Stimulated activated CD8-positive, alpha-beta memory T cell treated with anti-CD3 and anti-CD28 coated beads, Interleukin-12 subunit alpha, Interleukin-12 subunit beta, amount 100 ng/mL, for 24 hours (primary cell): Measurements from ENCODE around the gene FAM236C.
"Not testable (repeated sequence)": the region's sequence is repeated elsewhere in the genome, so short reads cannot be mapped to it uniquely, and the experiment has no call there.

Experiments used
- DNase-seq: peaks from one replicate; pipeline ENCODE4 v3.0.0-alpha.2; 2020; ENCODE audit errors: extremely low read depth

The FAM236C gene

DNA sequence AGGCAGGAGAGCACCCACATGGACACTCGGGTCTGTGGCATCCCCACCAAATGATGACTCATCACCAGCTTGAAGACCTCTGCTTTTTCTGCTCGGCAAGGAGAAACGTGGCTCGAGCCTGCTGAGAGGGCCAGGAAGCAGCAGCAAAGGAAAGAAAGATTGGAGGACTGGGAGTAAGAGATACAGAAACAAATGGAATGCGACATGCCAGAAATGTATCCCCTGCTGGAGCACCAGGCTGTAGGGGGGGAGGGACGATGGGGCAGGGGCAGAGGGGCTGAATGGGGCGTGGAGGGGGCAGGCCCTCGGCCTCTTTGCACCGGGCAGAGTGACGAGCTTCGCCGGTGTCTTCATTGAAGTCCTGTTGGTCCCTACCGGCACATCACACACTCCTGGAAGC lies at the start of gene FAM236C:
Gene FAM236C (plus strand): TSS at position 301 of the 400 bp plus-strand sequence. CDS start 100 bp downstream, outside the sequence.
- DNase-seq: not testable (repeated sequence)

DNA sequence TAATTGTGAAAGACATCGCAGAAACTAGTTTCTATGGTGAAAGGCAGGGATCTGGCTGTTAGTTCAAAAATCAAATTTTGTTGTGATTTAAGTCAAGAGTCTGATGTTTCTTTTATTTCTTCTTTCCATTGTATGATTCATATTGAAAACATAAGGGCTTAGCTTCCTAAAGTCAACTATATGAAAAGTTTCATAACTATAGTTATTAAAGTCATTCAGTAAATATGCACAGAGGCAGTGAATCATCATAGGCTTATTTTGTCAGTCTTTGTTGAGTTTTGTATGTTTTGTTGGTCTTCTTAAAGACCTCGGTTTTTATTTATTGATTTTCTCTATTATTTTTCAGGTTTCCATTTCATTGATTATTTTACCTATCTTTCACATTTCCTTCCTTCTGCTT lies 29.5 kb upstream of the FAM236C start:
- DNase-seq: not testable (repeated sequence)

DNA sequence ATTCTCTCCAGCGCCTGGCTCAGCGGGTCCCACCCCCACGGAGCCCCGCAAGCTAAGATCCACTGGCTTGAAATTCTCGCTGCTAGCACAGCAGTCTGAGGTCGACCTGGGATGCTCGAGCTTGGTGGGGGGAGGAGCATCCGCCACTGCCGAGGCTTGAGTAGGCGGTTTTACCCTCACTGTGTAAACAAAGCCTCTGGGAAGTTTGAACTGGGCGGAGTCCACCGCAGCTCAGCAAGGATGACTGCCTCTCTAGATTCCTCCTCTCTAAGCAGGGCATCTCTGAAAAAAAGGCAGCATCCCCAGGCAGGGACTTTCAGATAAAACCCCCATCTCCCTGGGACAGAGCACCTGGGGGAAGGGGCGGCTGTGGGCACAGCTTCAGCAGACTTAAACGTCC lies 22.7 kb upstream of the FAM236C start:
- not testable (repeated sequence) for DNase-seq

DNA sequence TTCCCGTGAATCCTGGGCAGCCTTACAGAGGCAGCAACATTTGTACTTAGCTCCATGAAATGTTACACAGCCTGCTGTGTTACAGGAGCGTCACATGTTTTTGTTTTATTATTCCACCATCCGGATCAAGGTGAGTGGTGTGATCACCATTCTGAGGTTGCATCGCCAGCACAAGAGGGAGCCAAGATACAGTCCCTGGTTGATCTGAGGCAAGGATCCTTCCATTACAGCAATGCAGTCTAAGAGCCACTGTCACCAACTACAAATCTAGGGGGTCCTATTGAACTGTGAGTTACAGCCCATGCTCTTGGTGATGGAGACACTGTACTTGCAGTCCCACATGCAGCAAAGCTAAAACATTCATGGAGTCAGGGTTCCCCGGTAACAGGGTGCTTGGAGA lies 3.7 kb downstream of the FAM236C start:
- not testable (repeated sequence) for DNase-seq

DNA sequence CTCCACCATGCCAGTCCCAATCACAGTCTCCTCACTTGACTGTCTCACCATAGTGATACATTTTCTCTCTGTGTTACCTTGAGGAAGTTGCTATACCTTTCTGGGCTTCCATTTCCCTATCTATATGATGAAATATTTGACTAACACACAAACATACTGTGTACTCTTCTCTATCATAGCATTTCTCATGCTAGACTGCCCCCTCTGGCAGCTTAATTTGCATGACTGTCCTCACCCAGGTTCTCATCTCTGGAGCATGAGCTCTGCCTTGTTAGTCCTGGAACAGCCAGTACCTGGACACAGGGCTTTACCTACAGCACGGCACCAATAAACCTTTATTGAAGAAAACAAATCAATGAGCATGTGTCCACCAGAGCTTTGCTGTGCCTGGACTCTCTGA lies 19.9 kb downstream of the FAM236C start:
- DNase-seq: not testable (repeated sequence)

DNA sequence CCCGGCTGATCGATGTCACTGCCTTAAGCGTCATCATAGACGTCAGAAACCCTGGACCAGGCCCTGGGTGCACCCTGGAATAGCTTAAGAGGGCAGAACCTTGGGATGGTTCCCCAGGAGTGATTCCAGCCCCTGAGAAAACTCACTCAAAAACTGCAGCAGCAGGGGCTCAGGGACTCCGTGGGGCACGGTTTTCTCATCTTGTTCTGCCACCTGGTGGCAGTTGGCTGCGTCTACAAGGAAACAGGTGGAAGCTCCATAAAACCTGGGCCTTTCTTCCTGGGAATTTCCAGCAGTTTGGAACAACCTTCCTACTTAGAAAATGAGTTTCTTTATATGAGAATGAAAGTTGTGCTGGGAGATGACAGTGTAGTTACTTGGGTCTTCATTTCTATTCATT lies 24.0 kb downstream of the FAM236C start:
- DNase-seq: not testable (repeated sequence)

DNA sequence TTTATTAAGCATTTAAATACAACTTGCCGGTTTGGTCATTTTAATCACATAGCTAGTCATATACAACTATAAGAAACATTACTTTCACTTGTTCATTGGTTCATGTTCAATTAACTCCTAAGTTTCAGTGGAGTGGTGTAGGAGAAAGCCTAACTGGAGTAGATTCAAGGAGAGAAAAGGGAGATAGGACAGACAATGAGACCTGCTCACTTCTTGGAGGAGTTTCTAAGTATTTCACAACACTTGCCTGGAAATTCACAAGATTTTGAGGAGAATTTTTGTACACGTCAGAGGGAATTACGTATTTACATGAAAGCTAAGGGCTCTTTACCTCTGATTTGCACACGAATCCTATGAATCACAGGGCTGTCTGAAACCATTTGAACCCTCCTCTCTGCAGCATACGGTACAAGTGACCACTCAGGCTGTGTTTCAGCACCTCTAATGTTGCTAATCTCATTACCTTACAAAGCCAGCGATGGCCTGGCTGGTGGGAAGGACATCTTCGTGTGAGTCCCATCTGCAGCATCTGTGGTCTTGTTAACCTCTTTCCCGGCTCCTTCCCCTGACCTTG lies 24.6 kb downstream of the FAM236C start:
- DNase-seq: not testable (repeated sequence)

DNA sequence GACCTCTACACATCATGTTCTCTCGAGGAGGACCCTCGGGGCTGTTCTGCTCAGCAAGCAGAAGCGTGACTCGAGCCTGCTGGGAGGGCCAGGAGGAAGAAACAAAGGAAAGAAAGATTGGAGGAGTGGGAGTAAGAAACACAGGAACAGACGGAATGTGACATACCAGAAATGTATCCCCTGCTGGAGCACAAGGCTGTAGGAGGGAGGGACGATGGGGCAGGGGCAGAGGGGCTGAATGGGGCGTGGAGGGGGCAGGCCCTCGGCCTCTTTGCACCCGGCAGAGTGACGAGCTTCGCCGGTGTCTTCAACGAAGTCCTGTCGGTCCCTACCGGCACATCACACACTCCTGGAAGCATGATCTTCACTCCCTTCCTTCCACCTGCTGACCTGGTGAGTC lies 25.5 kb downstream of the FAM236C start, which contains the start of gene FAM236A:
Gene FAM236A (plus strand): TSS at position 301 of the 400 bp plus-strand sequence. CDS start 57 bp downstream, at position 358.
- DNase-seq: not testable (repeated sequence)

DNA sequence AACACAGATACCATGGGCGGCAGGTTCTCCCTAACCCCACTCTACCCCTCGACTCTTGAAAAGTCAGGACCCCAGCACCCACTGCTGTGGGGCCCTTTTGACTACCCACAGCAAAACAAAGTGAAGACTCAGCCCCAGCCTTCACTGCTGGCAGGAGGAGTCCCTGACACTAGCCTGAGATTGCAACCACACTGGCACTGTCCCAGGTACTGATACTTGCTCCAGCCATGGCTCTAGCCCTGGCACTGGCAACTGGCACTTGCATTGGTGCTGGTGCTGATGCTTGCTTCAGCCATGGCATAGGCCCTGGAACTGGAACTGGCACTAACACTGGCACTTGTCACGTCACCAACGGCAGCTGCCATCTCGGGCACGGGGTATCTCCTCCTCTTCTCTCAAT lies 29.9 kb downstream of the FAM236C start:
- DNase-seq: not testable (repeated sequence)

DNA sequence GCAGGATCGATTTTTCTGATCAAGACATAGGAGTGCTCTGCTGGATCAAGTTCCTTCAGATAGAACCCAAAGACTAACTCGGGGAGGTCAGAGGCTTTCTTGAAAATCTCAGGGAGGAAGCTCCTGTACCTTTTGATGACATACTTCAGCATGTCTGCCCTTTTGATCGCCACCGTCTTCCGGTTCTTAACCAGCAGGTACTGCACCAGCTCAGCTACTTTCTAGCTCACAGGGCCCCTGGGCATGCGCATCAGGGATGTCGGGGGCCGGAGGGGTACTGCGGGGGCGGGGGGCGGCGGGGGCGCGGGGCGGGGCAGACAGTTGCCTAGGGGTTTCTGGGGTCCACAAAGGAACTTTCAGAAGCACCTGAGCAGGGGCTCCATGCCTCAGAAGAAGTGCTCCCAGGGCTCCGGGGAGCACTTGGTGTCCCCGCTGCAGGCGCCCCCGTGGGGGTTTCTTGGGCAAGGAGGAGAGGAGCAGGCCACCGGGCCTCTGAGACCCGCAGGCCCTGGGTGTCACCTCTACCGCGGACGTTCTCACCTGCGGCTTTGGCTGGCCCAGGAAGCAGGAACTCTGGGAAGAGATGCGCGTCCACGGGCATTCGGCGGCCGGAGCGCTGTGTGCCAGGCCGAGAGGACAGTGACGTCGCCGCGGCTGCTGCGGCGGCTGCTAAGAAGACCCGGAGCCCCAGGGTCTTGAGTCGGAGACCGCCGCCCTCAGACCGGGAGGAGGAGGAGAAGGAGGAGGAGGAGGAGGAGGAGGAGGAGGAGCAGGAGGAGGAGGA lies 30.8 kb downstream of the FAM236C start:
- not testable (repeated sequence) for DNase-seq

DNA sequence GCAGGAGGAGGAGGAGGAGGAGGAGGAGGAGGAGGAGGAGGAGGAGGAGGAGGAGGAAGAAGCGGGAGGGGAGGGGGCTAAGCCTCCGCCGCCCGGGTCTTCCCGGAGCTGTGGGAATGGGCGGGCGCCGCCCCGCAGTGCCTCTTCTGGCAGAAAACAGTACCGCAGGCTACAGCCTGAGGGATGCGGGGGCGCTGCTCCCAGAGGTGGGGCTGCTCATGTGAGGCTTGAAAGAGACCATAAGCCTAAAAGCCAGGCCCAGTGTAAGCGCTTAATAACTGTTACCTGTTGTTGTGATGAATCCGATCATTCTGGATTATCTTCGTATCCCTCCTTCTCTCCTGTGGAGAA lies 31.4 kb downstream of the FAM236C start, which contains the start of gene DMRTC1:
Gene DMRTC1 (minus strand): TSS at position 19 of the 351 bp plus-strand sequence. CDS start 68,143 bp downstream, outside the sequence.
- not testable (repeated sequence) for DNase-seq

DNA sequence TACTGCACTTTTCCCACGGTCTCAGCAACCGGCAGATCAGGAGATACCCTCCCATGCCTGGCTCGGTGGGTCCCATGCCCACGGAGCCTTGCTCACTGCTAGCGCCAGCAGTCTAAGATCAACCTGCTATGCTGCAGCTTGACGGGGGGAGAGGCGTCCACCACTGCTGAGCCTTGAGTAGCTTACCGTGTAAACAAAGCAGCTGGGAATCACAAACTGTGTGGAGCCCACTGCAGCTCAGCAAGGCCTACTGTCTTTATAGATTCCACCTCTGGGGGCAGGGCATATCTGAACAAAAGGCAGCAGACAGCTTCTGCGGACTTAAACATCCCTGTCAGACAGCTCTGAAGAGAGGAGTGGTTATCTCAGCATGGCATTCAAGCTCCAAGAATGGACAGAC lies 47.6 kb downstream of the FAM236C start:
- not testable (repeated sequence) for DNase-seq
